ENCODE results near the gene DDIT3.
"Not testable (repeated sequence)": the region's sequence is repeated elsewhere in the genome, so short reads cannot be mapped to it uniquely, and the experiment has no call there.

Gene DDIT3

GRCh38 chr12:57513266-57513665 lies 7.0 kb downstream of the DDIT3 start:
- no peak for DNase-seq (ENCODE audit: low read depth in 3 of 3)

DNA sequence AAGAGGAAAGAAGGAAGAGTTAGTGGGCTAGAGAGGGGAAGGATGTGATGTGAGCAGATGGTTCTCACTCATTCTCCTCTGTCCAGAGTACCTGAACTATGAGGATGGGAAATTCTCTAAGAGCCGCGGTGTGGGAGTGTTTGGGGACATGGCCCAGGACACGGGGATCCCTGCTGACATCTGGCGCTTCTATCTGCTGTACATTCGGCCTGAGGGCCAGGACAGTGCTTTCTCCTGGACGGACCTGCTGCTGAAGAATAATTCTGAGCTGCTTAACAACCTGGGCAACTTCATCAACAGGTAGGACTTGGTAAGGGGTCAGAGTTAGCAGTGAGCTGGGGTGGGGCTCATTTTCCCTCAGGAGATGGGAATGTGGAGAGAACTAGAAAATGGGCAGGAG lies 7.6 kb downstream of the DDIT3 start:
- DNase-seq (ENCODE audit: low read depth in 3 of 3): no peak

- no peak for DNase-seq (ENCODE audit: low read depth in 3 of 3)
These were observed 8.6 kb downstream of the DDIT3 start for GRCh38 chr12:57511588-57512325.

- no peak for DNase-seq (ENCODE audit: low read depth in 3 of 3)
These were observed 9.2 kb downstream of the DDIT3 start for GRCh38 chr12:57511161-57511560.

DNA sequence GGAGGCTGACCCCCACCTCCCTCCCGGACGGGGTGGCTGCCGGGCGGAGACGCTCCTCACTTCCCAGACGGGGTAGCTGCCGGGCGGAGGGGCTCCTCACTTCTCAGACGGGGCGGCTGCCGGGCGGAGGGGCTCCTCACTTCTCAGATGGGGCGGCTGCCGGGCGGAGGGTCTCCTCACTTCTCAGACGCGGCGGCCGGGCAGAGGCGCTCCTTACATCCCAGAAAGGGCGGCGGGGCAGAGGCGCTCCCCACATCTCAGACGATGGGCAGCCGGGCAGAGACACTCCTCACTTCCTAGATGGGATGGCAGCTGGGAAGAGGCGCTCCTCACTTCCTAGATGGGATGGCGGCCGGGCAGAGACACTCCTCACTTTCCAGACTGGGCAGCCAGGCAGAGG lies 12.5 kb downstream of the DDIT3 start:
- DNase-seq (ENCODE audit: low read depth in 3 of 3): not testable (repeated sequence)

GRCh38 chr12:57506541-57506940 lies 13.8 kb downstream of the DDIT3 start:
- not testable (repeated sequence) for DNase-seq (ENCODE audit: low read depth in 3 of 3)

GRCh38 chr12:57502311-57502969 lies 17.9 kb downstream of the DDIT3 start:
- DNase-seq (ENCODE audit: low read depth in 3 of 3): not testable (repeated sequence)

GRCh38 chr12:57500213-57500612 lies 20.1 kb downstream of the DDIT3 start:
- DNase-seq (ENCODE audit: low read depth in 3 of 3): no peak

DNA sequence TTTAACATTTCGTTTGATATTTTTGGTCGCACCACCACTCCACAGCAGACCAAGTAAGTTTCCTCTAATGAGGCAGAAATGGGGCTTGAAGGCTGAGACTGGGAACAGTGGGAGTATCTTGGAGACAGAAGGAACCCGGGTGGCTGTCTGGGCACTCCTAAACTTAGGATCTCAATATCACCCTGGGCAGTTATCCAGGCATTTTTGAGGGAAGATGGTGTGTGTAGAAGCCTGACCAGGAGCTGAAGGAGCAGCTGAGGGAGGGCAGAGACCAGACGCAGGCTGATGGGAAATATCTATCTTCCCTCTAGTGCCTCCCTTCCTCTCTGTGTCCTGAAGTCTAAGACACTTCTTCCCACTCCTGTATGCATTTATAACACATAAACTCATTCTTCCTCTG lies 21.7 kb downstream of the DDIT3 start:
- no peak for DNase-seq (ENCODE audit: low read depth in 3 of 3)

DNA sequence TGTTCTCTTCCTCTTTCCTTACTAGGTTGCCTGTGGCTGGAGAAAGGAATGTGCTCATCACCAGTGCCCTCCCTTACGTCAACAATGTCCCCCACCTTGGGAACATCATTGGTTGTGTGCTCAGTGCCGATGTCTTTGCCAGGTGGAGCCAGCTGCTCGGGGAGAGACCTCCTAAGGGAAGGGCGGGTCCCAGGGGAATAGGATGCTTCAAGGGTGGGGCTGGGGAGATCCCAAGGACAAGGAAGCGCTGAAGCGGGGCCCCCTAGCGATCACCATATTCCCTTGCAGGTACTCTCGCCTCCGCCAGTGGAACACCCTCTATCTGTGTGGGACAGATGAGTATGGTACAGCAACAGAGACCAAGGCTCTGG lies 22.2 kb downstream of the DDIT3 start:
- DNase-seq (ENCODE audit: low read depth in 3 of 3): no peak

- DNase-seq (ENCODE audit: low read depth in 3 of 3): no peak
These were observed 22.8 kb downstream of the DDIT3 start for GRCh38 chr12:57497223-57498131.

- no peak for DNase-seq (ENCODE audit: low read depth in 3 of 3)
These were observed 23.5 kb downstream of the DDIT3 start for GRCh38 chr12:57496822-57497221.

- DNase-seq (ENCODE audit: low read depth in 3 of 3): not testable (repeated sequence)
These were observed 25.1 kb downstream of the DDIT3 start for GRCh38 chr12:57495051-57495701.

GRCh38 chr12:57491393-57492280 lies 28.7 kb downstream of the DDIT3 start:
- DNase-seq (ENCODE audit: low read depth in 3 of 3): no peak

GRCh38 chr12:57490126-57490525 lies 30.2 kb downstream of the DDIT3 start:
- no peak for DNase-seq (ENCODE audit: low read depth in 3 of 3)

GRCh38 chr12:57489157-57489641 lies 31.1 kb downstream of the DDIT3 start:
- no peak for DNase-seq (ENCODE audit: low read depth in 3 of 3)

GRCh38 chr12:57488402-57489156 lies 31.7 kb downstream of the DDIT3 start:
- no peak for DNase-seq (ENCODE audit: low read depth in 3 of 3)

DNA sequence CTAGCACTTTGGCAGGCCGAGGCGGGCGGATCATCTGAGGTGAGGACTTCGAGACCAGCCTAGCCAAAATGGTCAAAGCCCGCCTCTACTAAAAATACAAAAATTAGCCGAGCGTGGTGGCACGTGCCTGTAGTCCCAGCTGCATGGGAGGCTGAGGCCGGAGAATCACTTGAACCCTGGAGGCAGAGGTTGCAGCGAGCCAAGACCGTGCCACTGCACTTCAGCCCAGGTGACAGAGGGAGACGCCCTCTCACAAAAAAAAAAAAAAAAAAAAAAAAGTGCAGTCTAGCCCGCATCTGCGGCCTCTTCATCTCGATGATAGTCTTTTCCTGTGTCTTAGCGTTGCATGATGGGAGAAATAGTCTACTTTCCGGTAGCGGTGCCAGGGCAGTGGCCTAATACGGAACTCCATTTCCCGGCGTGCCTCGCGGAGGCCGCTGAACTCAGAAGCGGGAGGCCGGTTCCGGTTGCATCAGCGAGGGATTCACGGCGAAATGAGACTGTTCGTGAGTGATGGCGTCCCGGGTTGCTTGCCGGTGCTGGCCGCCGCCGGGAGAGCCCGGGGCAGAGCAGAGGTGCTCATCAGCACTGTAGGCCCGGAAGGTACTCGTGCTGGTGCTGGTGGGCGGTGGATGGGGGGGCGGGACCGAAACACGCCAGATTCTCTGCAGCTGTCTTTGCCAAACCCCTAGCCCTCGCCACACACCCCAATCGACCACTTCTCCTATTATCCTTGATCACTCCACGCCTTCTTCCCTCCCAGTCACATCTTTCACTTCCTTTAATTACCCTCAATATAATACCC lies 32.5 kb downstream of the DDIT3 start, which contains the start of gene MARS1:
MARS1 (plus strand) TSS at position 472 of the 805 bp plus-strand sequence; CDS start at position 495, 23 bp downstream.
- DNase-seq (ENCODE audit: low read depth in 3 of 3): peak; percentile 76 to 90 (median 90)

DNA sequence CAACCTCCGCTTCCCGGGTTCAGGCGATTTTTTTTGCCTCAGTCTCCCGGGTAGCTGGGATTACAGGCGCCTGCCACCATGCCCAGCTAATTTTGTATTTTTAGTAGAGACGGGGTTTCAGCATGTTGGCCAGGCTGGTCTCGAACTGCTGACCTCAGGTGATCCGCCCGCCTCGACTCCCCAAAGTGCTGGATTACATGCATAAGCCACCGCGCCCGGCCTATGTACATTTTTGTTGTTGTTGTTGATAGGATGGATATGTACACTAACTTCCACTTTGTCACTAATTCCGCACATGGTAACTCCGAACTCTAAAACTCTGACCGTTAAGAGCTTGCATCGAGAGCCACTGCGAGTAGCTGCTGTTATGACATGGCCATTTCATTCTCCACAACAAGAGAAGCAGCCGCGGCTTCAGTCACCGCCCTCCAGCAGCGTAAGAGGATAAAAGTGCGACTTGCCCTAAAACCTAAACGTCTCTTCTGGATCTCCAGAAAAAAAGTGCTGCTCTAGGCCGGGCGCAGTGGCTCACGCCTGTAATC lies 33.2 kb downstream of the DDIT3 start:
- no peak for DNase-seq (ENCODE audit: low read depth in 3 of 3)

All from stimulated activated CD4-positive, alpha-beta T cell treated with anti-CD3 and anti-CD28 coated beads, TNF-alpha, amount 100 ng/mL, for 24 hours (primary cell).